ENCODE results near the gene NTF3.

The NTF3 gene

GRCh38 chr12:5430641-5431603 is 986 bp upstream of the NTF3 start:
- no peak for DNase-seq (ENCODE audit: low read depth in 2 of 2)

GRCh38 chr12:5433081-5433844 is 1.4 kb downstream of the NTF3 start:
- no peak for DNase-seq (ENCODE audit: low read depth in 2 of 2)

GRCh38 chr12:5433845-5434646 is 2.1 kb downstream of the NTF3 start:
- no peak for DNase-seq (ENCODE audit: low read depth in 2 of 2)

GRCh38 chr12:5434647-5435560 is 3.0 kb downstream of the NTF3 start:
- DNase-seq (ENCODE audit: low read depth in 2 of 2): no peak

- no peak for DNase-seq (ENCODE audit: low read depth in 2 of 2)
Observed at GRCh38 chr12:5437182-5437583, 5.3 kb downstream of the NTF3 start.

- no peak for DNase-seq (ENCODE audit: low read depth in 2 of 2)
Observed at GRCh38 chr12:5437589-5437988, 5.7 kb downstream of the NTF3 start.

- DNase-seq (ENCODE audit: low read depth in 2 of 2): no peak
Observed at GRCh38 chr12:5438671-5439200, 6.8 kb downstream of the NTF3 start.

- DNase-seq (ENCODE audit: low read depth in 2 of 2): no peak
Observed at GRCh38 chr12:5439371-5439771, 7.5 kb downstream of the NTF3 start.

GRCh38 chr12:5439788-5440300 is 7.9 kb downstream of the NTF3 start:
- no peak for DNase-seq (ENCODE audit: low read depth in 2 of 2)

- DNase-seq (ENCODE audit: low read depth in 2 of 2): no peak
Observed at GRCh38 chr12:5440978-5441377, 9.1 kb downstream of the NTF3 start.

- DNase-seq (ENCODE audit: low read depth in 2 of 2): no peak
Observed at GRCh38 chr12:5441497-5442236, 9.8 kb downstream of the NTF3 start.

GRCh38 chr12:5442251-5443006 is 10.5 kb downstream of the NTF3 start:
- no peak for DNase-seq (ENCODE audit: low read depth in 2 of 2)

GRCh38 chr12:5444520-5444919 is 12.6 kb downstream of the NTF3 start:
- DNase-seq (ENCODE audit: low read depth in 2 of 2): no peak

GRCh38 chr12:5447320-5447719 is 15.4 kb downstream of the NTF3 start:
- DNase-seq (ENCODE audit: low read depth in 2 of 2): no peak

GRCh38 chr12:5451251-5451650 is 19.3 kb downstream of the NTF3 start:
- DNase-seq (ENCODE audit: low read depth in 2 of 2): no peak

GRCh38 chr12:5452569-5452968 is 20.7 kb downstream of the NTF3 start:
- no peak for DNase-seq (ENCODE audit: low read depth in 2 of 2)

GRCh38 chr12:5453466-5453865 is 21.6 kb downstream of the NTF3 start:
- DNase-seq (ENCODE audit: low read depth in 2 of 2): no peak

- DNase-seq (ENCODE audit: low read depth in 2 of 2): no peak
Observed at GRCh38 chr12:5455045-5455444, 23.1 kb downstream of the NTF3 start.

GRCh38 chr12:5456030-5456429 is 24.1 kb downstream of the NTF3 start:
- no peak for DNase-seq (ENCODE audit: low read depth in 2 of 2)

Data from stimulated activated CD4-positive, alpha-beta T cell treated with anti-CD3 and anti-CD28 coated beads, Interleukin-4, amount 100 ng/mL, for 48 hours (primary cell).